ENCODE data around the gene DYSF. TPM values are rescaled to one million over a fixed set of nuclear protein-coding genes. Genes with fewer than 3 reads are reported as not detected.

The DYSF gene
- total RNA-seq, 1 experiment from 2014 or later = 0.31 TPM

GRCh38 chr2:71601136-71602114, 148.1 kb downstream of the DYSF start:
- TF ChIP-seq POLR2AphosphoS5 (IDR thresholded peaks at IDR 0.05; ENCODE audit: low read depth, low read length) = no peak
- TF ChIP-seq SIN3A (IDR thresholded peaks at IDR 0.05; ENCODE audit: borderline replicate concordance, insufficient read depth, low read depth, low read length) = no peak
- no peak for TF ChIP-seq REST (IDR thresholded peaks at IDR 0.05; ENCODE audit: insufficient read depth in 1 of 2, low read depth in 2 of 2, low read length in 1 of 2)
- no peak for TF ChIP-seq TCF7L2 (IDR thresholded peaks at IDR 0.05; ENCODE audit: low read depth, low read length)
- no peak for TF ChIP-seq CTCF (IDR thresholded peaks at IDR 0.05)
- Histone ChIP-seq H3K9me3 (ENCODE audit: control insufficient read depth, insufficient read depth, low read depth, low read length) (no peaks in the 10 kb centered on the region), H3K4me1 (ENCODE audit: control insufficient read depth, insufficient read depth, low read length) (no peaks in the 10 kb centered on the region), H3K36me3 (ENCODE audit: control insufficient read depth, insufficient read depth, low read length) (no peaks in the 10 kb centered on the region), H3K4me3 (ENCODE audit: low read depth in 2 of 2, low read length in 2 of 2) (no peak overlapping the region), H3K27ac (ENCODE audit: low read length) (no peak overlapping the region), H3K27me3 (ENCODE audit: control insufficient read depth, insufficient read depth, low read length) (peaks cover under 1% of the 10 kb centered on the region; the same call in 1 of the 2 replicates)
- ATAC-seq (no peak), DNase-seq (ENCODE audit: low read depth, low spot score) (no peak)
- in situ Hi-C loops (cut with HindIII; ENCODE audit: low pct_unique_long_range_greater_than_20kb, low sequenced_read_pairs) = no loop called here
- ChIA-PET POLR2A (no interaction called here), CTCF (interaction anchor here (0.6 kb wide), 1 partner anchor 38 kb away, joined by 3 read pairs; no protein-coding TSS in a partner anchor)
- intact Hi-C loops (cut with micrococcal nuclease; ENCODE audit: unreplicated experiment) = no loop called here
- no TSS peak for BruUV-seq (replicated peaks)

GRCh38 chr2:71602115-71602495, 148.7 kb downstream of the DYSF start:
- H3K27ac ChIP-seq (ENCODE audit: low read length) = no peak overlapping the region
- H3K9me3 ChIP-seq (ENCODE audit: control insufficient read depth, insufficient read depth, low read depth, low read length) = no peaks in the 10 kb centered on the region
- in situ Hi-C loops (cut with HindIII; ENCODE audit: low pct_unique_long_range_greater_than_20kb, low sequenced_read_pairs) = no loop called here
- no peak overlapping the region for H3K4me3 ChIP-seq (ENCODE audit: low read depth in 2 of 2, low read length in 2 of 2)
- intact Hi-C loops (cut with micrococcal nuclease; ENCODE audit: unreplicated experiment) = no loop called here
- CTCF ChIA-PET = interaction anchor here (0.6 kb wide), 1 partner anchor 39 kb away, joined by 3 read pairs; no protein-coding TSS in a partner anchor
- POLR2A ChIA-PET = no interaction called here
- H3K36me3 ChIP-seq (ENCODE audit: control insufficient read depth, insufficient read depth, low read length) = no peaks in the 10 kb centered on the region
- no peaks in the 10 kb centered on the region for H3K4me1 ChIP-seq (ENCODE audit: control insufficient read depth, insufficient read depth, low read length)
- DNase-seq (ENCODE audit: low read depth, low spot score) (no peak), ATAC-seq (no peak)
- H3K27me3 ChIP-seq (ENCODE audit: control insufficient read depth, insufficient read depth, low read length) = peaks cover 2% of the 10 kb centered on the region; the same call in 1 of the 2 replicates
- no peak for TF ChIP-seq SIN3A (IDR thresholded peaks at IDR 0.05; ENCODE audit: borderline replicate concordance, insufficient read depth, low read depth, low read length)
- TF ChIP-seq TCF7L2 (IDR thresholded peaks at IDR 0.05; ENCODE audit: low read depth, low read length) = no peak
- no TSS peak for BruUV-seq (replicated peaks)

GRCh38 chr2:71602581-71602980, 149.2 kb downstream of the DYSF start:
- Histone ChIP-seq H3K27ac (ENCODE audit: low read length) (no peak overlapping the region), H3K36me3 (ENCODE audit: control insufficient read depth, insufficient read depth, low read length) (no peaks in the 10 kb centered on the region), H3K4me3 (ENCODE audit: low read depth in 2 of 2, low read length in 2 of 2) (no peak overlapping the region), H3K4me1 (ENCODE audit: control insufficient read depth, insufficient read depth, low read length) (no peaks in the 10 kb centered on the region), H3K9me3 (ENCODE audit: control insufficient read depth, insufficient read depth, low read depth, low read length) (no peaks in the 10 kb centered on the region), H3K27me3 (ENCODE audit: control insufficient read depth, insufficient read depth, low read length) (peaks cover 2% of the 10 kb centered on the region; the same call in 1 of the 2 replicates)
- in situ Hi-C loops (cut with HindIII; ENCODE audit: low pct_unique_long_range_greater_than_20kb, low sequenced_read_pairs) = no loop called here
- no peak for DNase-seq (ENCODE audit: low read depth, low spot score)
- no peak for ATAC-seq
- intact Hi-C loops (cut with micrococcal nuclease; ENCODE audit: unreplicated experiment) = no loop called here
- no peak for TF ChIP-seq REST (IDR thresholded peaks at IDR 0.05; ENCODE audit: insufficient read depth in 1 of 2, low read depth in 2 of 2, low read length in 1 of 2)
- ChIA-PET POLR2A (no interaction called here), CTCF (no interaction called here)
- BruUV-seq (replicated peaks) = no TSS peak
